Activated CD4-positive, alpha-beta memory T cell treated with anti-CD3 and anti-CD28 coated beads, Interleukin-2, amount 10 ng/mL, durations not matched to agents 7 days and 5 days (primary cell): ENCODE data around the gene MAGED4. TPM values are rescaled to one million over a fixed set of nuclear protein-coding genes. Genes with fewer than 3 reads are reported as not detected.
"Not testable (repeated sequence)": the region's sequence is repeated elsewhere in the genome, so short reads cannot be mapped to it uniquely, and the experiment has no call there.

Experiments
- CTCF ChIA-PET: fragments of 350-600 bp; sonication (Branson Sonifier 250); formaldehyde crosslinking; loops from one replicate; lab custom pipeline; 2021; ENCODE audit warnings: antibody characterized with exemption, inconsistent platforms; lab: Charles Lee
- POLR2A ChIA-PET: fragments of 350-600 bp; sonication (Branson Sonifier 250); formaldehyde crosslinking; loops from one replicate; lab custom pipeline; 2021; ENCODE audit warnings: antibody characterized with exemption; lab: Charles Lee
- DNase-seq: peaks from one replicate; pipeline ENCODE4 v3.0.0-alpha.2; 2020
- H3K27ac Mint-ChIP-seq: one replicate; pipeline ENCODE4 v1.8.0; 2021; ENCODE audit warnings: mild to moderate bottlenecking, mixed read lengths
- H3K27me3 Mint-ChIP-seq: one replicate; pipeline ENCODE4 v1.8.0; 2021; ENCODE audit warnings: mixed read lengths
- H3K36me3 Mint-ChIP-seq: one replicate; pipeline ENCODE4 v1.8.0; 2021; ENCODE audit warnings: low read depth, mixed read lengths
- H3K4me1 Mint-ChIP-seq: one replicate; pipeline ENCODE4 v1.8.0; 2021; ENCODE audit warnings: mixed read lengths
- H3K4me3 Mint-ChIP-seq: one replicate; pipeline ENCODE4 v1.8.0; 2021; ENCODE audit warnings: mild to moderate bottlenecking, mixed read lengths
- H3K9me3 Mint-ChIP-seq: one replicate; pipeline ENCODE4 v1.8.0; 2021; ENCODE audit warnings: mixed read lengths
- total RNA-seq, 2 experiments: library from RNA; stranded (reverse); gene quantifications; one replicate each; pipeline ENCODE4 v1.2.3, GENCODE V29; 2021

Gene MAGED4, protein sequence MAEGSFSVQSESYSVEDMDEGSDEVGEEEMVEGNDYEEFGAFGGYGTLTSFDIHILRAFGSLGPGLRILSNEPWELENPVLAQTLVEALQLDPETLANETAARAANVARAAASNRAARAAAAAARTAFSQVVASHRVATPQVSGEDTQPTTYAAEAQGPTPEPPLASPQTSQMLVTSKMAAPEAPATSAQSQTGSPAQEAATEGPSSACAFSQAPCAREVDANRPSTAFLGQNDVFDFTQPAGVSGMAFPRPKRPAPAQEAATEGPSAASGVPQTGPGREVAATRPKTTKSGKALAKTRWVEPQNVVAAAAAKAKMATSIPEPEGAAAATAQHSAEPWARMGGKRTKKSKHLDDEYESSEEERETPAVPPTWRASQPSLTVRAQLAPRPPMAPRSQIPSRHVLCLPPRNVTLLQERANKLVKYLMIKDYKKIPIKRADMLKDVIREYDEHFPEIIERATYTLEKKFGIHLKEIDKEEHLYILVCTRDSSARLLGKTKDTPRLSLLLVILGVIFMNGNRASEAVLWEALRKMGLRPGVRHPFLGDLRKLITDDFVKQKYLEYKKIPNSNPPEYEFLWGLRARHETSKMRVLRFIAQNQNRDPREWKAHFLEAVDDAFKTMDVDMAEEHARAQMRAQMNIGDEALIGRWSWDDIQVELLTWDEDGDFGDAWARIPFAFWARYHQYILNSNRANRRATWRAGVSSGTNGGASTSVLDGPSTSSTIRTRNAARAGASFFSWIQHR
- 1 to 10 TPM in 1 of 2 experiments, under 1 TPM in 1; 0.53 to 1.2 TPM for total RNA-seq

DNA sequence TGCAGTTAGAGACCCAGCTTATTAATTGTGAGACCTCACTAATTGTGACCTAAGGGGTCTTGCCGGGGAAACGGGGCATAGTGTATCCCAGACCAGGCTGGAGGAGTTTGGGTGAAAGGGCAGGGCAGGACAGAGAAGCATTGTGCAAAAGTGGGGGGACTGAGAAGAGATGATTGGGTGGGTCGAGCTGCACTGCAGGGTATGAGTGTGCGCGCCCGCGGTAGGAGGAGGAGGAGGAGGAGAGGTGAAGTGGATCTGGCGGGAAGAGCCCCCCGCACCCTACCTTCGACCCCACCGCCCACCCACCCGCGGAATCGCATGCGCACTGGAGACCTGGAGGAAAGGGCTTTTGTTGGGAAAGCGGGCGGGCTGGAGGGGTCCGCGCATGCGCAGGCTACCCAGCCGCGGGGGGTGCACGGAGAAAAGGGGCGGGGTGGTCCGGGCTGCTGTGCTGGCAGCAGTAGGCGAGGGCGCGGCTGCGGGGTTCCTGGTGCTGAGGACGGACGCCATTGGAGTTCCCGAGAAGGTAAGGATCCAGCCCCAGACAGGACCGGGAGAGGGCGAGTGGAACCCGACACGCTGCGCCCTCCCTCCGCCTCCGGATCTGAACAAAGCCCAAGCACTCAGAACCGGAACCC, at the start of gene MAGED4:
Gene MAGED4, plus strand, starts transcription at position 449 of the 638 bp plus-strand sequence. CDS start 1,035 bp downstream, outside the sequence.
- H3K27ac Mint-ChIP-seq, H3K27me3 Mint-ChIP-seq, H3K4me1 Mint-ChIP-seq, POLR2A ChIA-PET, H3K4me3 Mint-ChIP-seq, H3K36me3 Mint-ChIP-seq, H3K9me3 Mint-ChIP-seq, CTCF ChIA-PET, DNase-seq: not testable (repeated sequence)

DNA sequence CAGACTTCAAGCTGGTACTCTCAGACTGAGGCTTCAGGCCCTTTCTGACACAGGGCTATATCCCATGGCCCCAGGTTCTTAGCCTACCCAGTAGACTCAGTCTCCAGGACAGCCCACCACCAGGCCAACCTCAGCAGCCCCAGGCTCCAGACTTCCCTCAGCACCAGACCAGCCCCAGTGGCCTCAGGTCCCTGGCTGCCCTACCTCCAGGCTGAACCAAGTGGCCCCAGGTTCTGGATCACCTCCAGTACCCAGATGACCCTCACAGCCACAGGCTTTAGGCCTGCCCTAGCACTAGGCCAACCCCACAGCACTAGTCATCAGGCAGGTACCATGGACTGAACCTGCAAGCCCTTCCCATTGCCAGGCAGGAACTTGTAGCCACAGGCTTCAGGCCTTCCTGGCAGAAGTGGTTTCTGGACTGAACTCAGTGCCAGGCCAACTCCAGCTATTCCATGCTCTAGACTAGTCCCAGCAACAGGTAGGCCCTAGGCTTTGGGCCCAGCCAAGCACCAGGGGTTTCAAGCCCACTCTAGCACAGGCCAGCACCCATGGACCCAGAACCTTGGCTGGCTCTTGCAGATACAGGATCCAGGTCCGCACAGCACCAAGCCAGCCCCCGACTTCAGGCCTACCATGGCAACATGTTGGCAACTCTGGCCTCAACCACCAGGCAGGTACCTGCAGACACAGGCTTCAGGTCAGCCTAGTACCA, 45.7 kb upstream of the MAGED4 start:
- ChIA-PET POLR2A (no interaction called here), CTCF (no interaction called here)
- H3K4me3 Mint-ChIP-seq: no peak overlapping the region
- no peaks in the 10 kb centered on the region for H3K4me1 Mint-ChIP-seq
- H3K36me3 Mint-ChIP-seq: no peaks in the 10 kb centered on the region
- DNase-seq: no peak
- H3K9me3 Mint-ChIP-seq: no peaks in the 10 kb centered on the region
- no peak overlapping the region for H3K27ac Mint-ChIP-seq
- no peaks in the 10 kb centered on the region for H3K27me3 Mint-ChIP-seq

DNA sequence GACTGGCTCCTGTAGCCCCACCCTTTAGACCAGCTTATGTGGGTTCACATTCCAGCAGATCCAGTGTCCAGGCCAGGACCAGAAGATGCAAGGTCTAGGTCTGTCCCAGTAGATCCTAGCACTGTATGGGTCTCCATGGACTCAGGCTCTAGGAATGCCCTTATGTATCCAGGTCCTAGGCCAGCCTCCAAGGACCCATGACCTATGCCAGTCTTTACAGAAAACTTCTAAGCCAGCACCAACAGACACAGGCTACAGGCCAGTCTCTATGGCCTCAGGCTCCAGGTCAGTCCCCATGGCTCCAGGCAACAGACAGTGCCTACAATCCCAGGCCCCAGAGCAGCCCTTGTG, 45.2 kb upstream of the MAGED4 start:
- no peaks in the 10 kb centered on the region for H3K4me1 Mint-ChIP-seq
- ChIA-PET CTCF (no interaction called here), POLR2A (no interaction called here)
- no peak overlapping the region for H3K27ac Mint-ChIP-seq
- no peaks in the 10 kb centered on the region for H3K36me3 Mint-ChIP-seq
- no peak for DNase-seq
- H3K9me3 Mint-ChIP-seq: no peaks in the 10 kb centered on the region
- no peak overlapping the region for H3K4me3 Mint-ChIP-seq
- H3K27me3 Mint-ChIP-seq: no peaks in the 10 kb centered on the region

DNA sequence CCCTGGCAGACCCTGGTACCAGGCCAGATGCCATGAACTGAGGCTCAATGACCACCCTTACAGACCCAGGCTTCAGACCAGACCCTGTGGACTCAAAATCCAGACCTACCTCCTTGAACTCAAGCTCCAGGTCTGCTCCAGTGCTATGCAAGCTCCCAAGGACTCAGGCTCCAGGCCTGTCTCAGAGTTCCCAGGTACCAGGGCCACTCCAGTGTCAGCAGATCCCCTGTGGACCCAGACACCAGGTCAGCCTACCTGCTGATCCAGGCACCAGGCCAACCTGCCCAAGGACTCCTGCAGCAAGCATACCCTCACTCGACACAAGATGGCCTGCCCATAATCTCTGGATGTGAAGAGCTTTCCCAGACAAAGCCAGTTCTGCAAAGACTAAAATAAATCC, 44.7 kb upstream of the MAGED4 start:
- Mint-ChIP-seq H3K4me1 (no peaks in the 10 kb centered on the region), H3K27me3 (no peaks in the 10 kb centered on the region), H3K9me3 (no peaks in the 10 kb centered on the region), H3K4me3 (no peak overlapping the region), H3K27ac (no peak overlapping the region), H3K36me3 (no peaks in the 10 kb centered on the region)
- POLR2A ChIA-PET: no interaction called here
- CTCF ChIA-PET: no interaction called here
- DNase-seq: no peak

DNA sequence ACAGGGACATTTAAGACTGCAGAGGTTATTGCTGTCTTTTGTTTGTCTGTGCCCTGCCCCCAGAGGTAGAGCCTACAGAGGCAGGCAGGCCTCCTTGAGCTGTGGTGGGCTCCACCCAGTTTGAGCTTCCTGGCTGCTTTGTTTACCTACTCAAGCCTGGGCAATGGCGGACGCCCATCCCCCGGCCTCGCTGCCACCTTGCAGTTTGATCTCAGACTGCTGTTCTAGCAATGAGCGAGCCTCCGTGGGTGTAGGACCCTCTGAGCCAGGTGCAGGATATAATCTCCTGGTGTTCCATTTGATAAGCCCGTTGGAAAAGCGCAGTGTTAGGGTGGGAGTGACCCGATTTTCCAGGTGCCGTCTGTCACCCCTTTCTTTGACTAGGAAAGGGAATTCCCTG, 34.0 kb upstream of the MAGED4 start:
- H3K9me3 Mint-ChIP-seq, CTCF ChIA-PET, H3K27me3 Mint-ChIP-seq, H3K27ac Mint-ChIP-seq, H3K4me3 Mint-ChIP-seq, POLR2A ChIA-PET, H3K36me3 Mint-ChIP-seq, H3K4me1 Mint-ChIP-seq, DNase-seq: not testable (repeated sequence)

DNA sequence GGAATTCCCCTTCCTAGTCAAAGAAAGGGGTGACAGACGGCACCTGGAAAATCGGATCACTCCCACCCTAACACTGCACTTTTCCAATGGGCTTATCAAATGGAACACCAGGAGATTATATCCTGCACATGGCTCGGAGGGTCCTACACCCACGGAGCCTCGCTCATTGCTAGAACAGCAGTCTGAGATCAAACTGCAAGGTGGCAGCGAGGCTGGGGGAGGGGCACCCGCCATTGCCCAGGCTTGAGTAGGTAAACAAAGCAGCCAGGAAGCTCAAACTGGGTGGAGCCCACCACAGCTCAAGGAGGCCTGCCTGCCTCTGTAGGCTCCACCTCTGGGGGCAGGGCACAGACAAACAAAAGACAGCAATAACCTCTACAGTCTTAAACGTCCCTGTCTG, 24.5 kb upstream of the MAGED4 start:
- H3K27me3 Mint-ChIP-seq, CTCF ChIA-PET, H3K36me3 Mint-ChIP-seq, H3K9me3 Mint-ChIP-seq, H3K4me1 Mint-ChIP-seq, POLR2A ChIA-PET, H3K4me3 Mint-ChIP-seq: not testable (repeated sequence)
- H3K27ac Mint-ChIP-seq: peak overlapping the region; percentile 62
- peak; percentile 15 for DNase-seq

DNA sequence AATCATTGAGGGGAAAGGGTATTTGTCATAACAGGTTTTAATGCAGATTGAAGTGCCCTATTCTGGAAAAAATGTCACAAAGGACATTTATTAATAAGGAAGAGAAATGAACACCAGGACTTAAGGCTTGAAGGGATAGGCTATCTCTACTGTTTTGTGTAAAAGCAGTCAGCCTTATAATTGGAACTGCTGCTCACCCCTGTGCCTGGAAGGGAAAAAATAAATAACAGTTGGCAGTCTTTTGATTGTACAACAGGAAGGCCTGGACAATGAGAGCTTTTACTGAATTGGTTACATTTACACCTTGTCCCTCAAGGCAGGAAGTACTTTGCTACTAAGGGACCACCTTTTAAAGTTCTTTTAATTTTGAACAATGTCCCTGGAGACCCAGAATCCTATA, 17.8 kb upstream of the MAGED4 start:
- DNase-seq: no peak
- no peak overlapping the region for H3K4me3 Mint-ChIP-seq
- no peak overlapping the region for H3K27ac Mint-ChIP-seq
- ChIA-PET CTCF (no interaction called here), POLR2A (no interaction called here)
- H3K9me3 Mint-ChIP-seq: no peaks in the 10 kb centered on the region
- H3K4me1 Mint-ChIP-seq: no peaks in the 10 kb centered on the region
- H3K36me3 Mint-ChIP-seq: no peaks in the 10 kb centered on the region
- peaks cover 3% of the 10 kb centered on the region for H3K27me3 Mint-ChIP-seq

DNA sequence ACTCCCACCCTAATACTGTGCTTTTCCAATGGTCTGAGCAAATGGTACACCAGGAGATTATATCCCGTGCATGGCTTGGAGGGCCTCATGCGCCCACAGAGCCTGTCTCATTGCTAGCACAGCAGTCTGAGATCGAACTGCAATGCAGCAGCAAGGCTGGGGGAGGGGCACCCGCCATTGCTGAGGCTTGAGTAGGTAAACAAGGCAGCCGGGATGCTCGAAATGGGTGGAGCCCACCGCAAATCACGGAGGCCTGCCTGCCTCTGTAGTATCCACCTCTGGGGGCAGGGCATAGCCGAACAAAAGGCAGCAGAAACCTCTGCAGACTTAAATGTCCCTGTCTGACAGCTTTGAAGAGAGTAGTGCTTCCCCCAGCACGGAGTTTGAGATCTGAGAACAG, 13.6 kb upstream of the MAGED4 start:
- CTCF ChIA-PET, H3K27me3 Mint-ChIP-seq, H3K4me1 Mint-ChIP-seq, H3K36me3 Mint-ChIP-seq, DNase-seq, H3K9me3 Mint-ChIP-seq, POLR2A ChIA-PET, H3K27ac Mint-ChIP-seq, H3K4me3 Mint-ChIP-seq: not testable (repeated sequence)

DNA sequence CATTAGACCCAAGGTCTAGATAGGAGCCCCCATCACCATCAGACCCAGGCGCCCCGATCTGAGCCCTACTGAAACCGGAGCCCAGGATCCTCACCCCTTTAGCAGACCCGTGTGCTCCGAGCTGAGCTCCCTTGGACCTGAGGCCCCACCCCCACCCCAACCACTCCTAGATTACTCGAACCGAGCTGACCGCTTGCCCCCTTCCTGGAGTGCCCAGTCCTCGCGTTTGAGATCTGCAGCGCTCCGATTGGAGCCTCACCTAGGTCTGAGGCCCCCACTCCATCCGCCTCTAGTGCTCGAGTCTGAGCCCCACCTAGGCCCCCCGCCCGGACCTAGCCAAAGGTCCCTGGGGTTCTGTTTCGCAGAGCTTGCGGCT, 378 bp downstream of the MAGED4 start:
- DNase-seq, POLR2A ChIA-PET, H3K27me3 Mint-ChIP-seq, H3K36me3 Mint-ChIP-seq, H3K4me3 Mint-ChIP-seq, CTCF ChIA-PET, H3K27ac Mint-ChIP-seq, H3K9me3 Mint-ChIP-seq, H3K4me1 Mint-ChIP-seq: not testable (repeated sequence)

DNA sequence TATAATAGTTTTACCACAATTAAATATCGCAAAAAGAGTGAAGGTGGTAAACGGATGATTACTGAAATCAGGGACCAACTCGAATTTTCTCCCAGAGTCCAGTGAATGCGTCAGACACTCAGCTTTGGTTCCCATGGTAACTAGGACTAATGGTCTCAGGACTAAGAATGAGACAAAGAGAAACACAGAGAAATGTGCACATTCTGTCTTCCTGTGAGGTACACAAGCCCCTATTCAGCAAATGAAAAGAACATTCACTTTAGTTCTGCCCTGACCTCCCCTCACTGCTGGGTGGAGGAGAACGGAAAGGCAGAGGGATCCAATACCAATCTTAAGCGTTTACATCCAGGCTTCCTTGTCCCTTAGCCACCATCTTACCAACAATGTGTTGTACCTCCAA, 26.7 kb downstream of the MAGED4 start:
- CTCF ChIA-PET, H3K9me3 Mint-ChIP-seq, H3K4me1 Mint-ChIP-seq, POLR2A ChIA-PET, DNase-seq, H3K36me3 Mint-ChIP-seq, H3K27me3 Mint-ChIP-seq, H3K4me3 Mint-ChIP-seq, H3K27ac Mint-ChIP-seq: not testable (repeated sequence)

DNA sequence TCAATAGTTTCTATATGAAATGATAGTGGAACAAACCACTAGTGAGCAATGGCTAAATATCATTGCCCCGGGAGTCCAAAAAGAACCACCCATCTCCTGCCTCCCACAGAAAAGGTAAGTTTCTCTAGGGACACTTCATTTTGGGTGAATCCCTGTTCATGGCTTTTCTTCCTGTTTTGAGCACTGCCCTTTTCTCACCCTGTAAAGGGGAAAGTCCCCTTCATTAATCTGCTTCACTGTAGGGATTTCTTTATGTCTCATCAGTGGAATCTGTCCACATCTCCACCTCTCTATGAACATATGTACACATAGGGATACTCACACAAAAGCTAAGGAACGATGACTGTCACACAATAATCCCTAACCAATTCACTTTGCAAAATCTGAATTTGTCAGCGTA, 28.6 kb downstream of the MAGED4 start:
- no peaks in the 10 kb centered on the region for H3K4me1 Mint-ChIP-seq
- H3K9me3 Mint-ChIP-seq: no peaks in the 10 kb centered on the region
- CTCF ChIA-PET: no interaction called here
- DNase-seq: no peak
- no peak overlapping the region for H3K27ac Mint-ChIP-seq
- POLR2A ChIA-PET: no interaction called here
- no peaks in the 10 kb centered on the region for H3K36me3 Mint-ChIP-seq
- no peak overlapping the region for H3K4me3 Mint-ChIP-seq
- peaks cover 3% of the 10 kb centered on the region for H3K27me3 Mint-ChIP-seq

DNA sequence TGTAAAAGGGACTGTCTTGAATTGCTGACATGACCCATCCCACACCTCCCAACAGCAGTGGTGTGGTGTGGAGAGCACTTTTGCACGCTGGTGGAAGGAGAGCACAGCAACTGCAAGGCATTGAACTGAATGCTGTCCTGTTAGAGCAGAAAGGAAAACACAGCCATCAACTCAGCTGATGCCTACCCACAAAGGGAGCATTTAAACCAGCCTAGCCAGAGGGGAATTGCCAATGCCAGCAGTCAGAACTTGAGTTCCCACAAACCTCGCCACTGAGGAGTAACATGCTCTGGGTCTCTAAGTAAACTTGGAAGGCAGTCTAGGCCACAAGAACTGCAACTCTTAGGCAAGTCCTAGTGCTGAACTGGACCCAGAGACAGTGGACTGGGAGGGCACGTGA, 31.9 kb downstream of the MAGED4 start:
- CTCF ChIA-PET: no interaction called here
- Mint-ChIP-seq H3K27ac (no peak overlapping the region), H3K36me3 (no peaks in the 10 kb centered on the region), H3K4me1 (no peaks in the 10 kb centered on the region), H3K9me3 (no peaks in the 10 kb centered on the region), H3K27me3 (peaks cover 3% of the 10 kb centered on the region), H3K4me3 (no peak overlapping the region)
- DNase-seq: no peak
- POLR2A ChIA-PET: no interaction called here

DNA sequence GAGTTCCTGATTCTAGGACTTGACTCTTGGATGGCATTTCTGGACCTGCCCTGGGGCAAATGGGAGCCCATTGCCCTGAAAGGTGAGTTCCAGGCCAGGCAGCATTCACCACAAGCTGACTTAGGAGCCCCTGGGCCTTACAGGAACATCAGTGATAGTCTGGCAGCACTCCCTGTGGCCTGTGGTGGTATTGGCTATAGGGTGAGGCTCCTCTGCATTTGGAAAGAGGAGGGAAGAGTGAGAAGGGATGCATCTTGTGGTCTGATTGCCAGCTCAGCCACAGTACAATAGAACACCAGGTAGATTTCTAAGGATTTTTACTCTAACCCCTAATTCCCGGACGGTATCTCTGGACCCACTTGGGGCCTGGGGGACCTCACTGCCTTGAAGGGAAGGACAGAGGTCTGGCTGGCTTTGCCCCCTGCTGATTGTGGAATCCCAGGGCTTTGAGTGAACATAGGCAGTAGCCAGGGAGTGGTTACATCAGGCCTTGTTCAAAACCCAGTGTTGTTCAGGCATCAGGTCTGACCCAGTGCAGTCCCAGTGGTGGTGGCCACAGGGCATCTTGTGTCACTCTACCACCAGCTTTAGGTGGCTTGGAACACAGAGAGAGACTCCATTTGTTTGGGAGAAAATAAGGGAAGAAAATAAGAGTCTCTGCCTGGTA, 32.9 kb downstream of the MAGED4 start:
- CTCF ChIA-PET: no interaction called here
- Mint-ChIP-seq H3K36me3 (no peaks in the 10 kb centered on the region), H3K27me3 (peaks cover 3% of the 10 kb centered on the region)

More for the DNA sequence above, 32.9 kb downstream of the MAGED4 start:
- Mint-ChIP-seq H3K4me3 (no peak overlapping the region), H3K9me3 (no peaks in the 10 kb centered on the region), H3K27ac (no peak overlapping the region), H3K4me1 (no peaks in the 10 kb centered on the region)
- no peak for DNase-seq
- POLR2A ChIA-PET: no interaction called here
